Measurements from ENCODE around the gene HECTD2.
"Not testable (repeated sequence)": the region's sequence is repeated elsewhere in the genome, so short reads cannot be mapped to it uniquely, and the experiment has no call there.

The HECTD2 gene

GRCh38 chr10:91477236-91477635 is 67.1 kb downstream of the HECTD2 start:
- DNase-seq: no peak

GRCh38 chr10:91479583-91479982 is 69.4 kb downstream of the HECTD2 start:
- DNase-seq: no peak

- no peak for DNase-seq
Measured at GRCh38 chr10:91487911-91488582, 77.9 kb downstream of the HECTD2 start.

GRCh38 chr10:91493313-91493712 is 83.2 kb downstream of the HECTD2 start:
- DNase-seq: peak; percentile 35

- DNase-seq: peak; percentile 4
Measured at GRCh38 chr10:91495402-91495801, 85.3 kb downstream of the HECTD2 start.

- DNase-seq: no peak
Measured at GRCh38 chr10:91496016-91496415, 85.9 kb downstream of the HECTD2 start.

- DNase-seq: peak; percentile 81
Measured at GRCh38 chr10:91511549-91512330, 101.6 kb downstream of the HECTD2 start.

GRCh38 chr10:91512458-91512857 is 102.3 kb downstream of the HECTD2 start:
- no peak for DNase-seq

GRCh38 chr10:91513598-91514424 is 103.7 kb downstream of the HECTD2 start:
- DNase-seq: no peak

- no peak for DNase-seq
Measured at GRCh38 chr10:91514787-91515186, 104.6 kb downstream of the HECTD2 start.

- no peak for DNase-seq
Measured at GRCh38 chr10:91517394-91517793, 107.2 kb downstream of the HECTD2 start.

GRCh38 chr10:91519899-91520514 is 109.9 kb downstream of the HECTD2 start:
- DNase-seq: no peak

- DNase-seq: no peak
Measured at GRCh38 chr10:91520661-91521060, 110.5 kb downstream of the HECTD2 start.

GRCh38 chr10:91521439-91521838 is 111.3 kb downstream of the HECTD2 start:
- DNase-seq: no peak

GRCh38 chr10:91525896-91526712 is 116.0 kb downstream of the HECTD2 start:
- DNase-seq: no peak

GRCh38 chr10:91528080-91528479 is 117.9 kb downstream of the HECTD2 start:
- no peak for DNase-seq

- DNase-seq: no peak
Measured at GRCh38 chr10:91528768-91529167, 118.6 kb downstream of the HECTD2 start.

- DNase-seq: not testable (repeated sequence)
Measured at GRCh38 chr10:91534789-91535188, 124.6 kb downstream of the HECTD2 start.

- peak; percentile 49 for DNase-seq
Measured at GRCh38 chr10:91536111-91536510, 126.0 kb downstream of the HECTD2 start.

GRCh38 chr10:91536733-91537132 is 126.6 kb downstream of the HECTD2 start:
- DNase-seq: no peak

GRCh38 chr10:91537614-91538383 is 127.7 kb downstream of the HECTD2 start:
- no peak for DNase-seq
